ENCODE results near the gene HCN2.

DNA sequence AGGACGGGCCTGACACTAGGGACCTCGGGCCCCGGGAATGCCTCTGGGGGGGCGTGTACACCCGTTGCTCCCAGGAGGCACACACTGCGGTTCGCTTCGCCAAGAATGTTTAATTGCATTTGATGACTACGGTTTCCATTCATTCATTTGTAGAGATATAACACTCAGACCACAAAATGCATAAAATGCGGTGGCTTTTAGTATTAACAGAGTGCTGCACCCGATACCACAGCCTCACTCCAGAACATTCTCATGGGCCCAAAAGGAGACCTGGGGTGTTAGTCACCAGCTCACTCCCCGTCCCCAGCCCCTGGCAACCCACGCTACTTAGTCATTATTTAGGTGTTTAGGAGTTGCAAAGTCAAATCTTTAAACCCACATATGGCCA is 21.8 kb downstream of the HCN2 start:
- no peak for TF ChIP-seq THYN1 (CRISPR knock-in tag; IDR thresholded peaks at IDR 0.05; ENCODE audit: borderline replicate concordance, low read depth)
- TF ChIP-seq REXO4 (CRISPR knock-in tag; IDR thresholded peaks at IDR 0.05; ENCODE audit: borderline replicate concordance), result no peak
- no peak for TF ChIP-seq FOXP1 (IDR thresholded peaks at IDR 0.05)
- TF ChIP-seq FOXP1 (CRISPR knock-in tag; IDR thresholded peaks at IDR 0.05), result no peak
- no peak for TF ChIP-seq FOXA1 (IDR thresholded peaks at IDR 0.05)
- no peak for TF ChIP-seq FOXA1 (CRISPR knock-in tag; IDR thresholded peaks at IDR 0.05)
- TF ChIP-seq POLR2A (IDR thresholded peaks at IDR 0.05; ENCODE audit: insufficient read depth in 1 of 2, low read depth in 2 of 2, low read length in 2 of 2), result no peak
- TF ChIP-seq, protein P1, sequence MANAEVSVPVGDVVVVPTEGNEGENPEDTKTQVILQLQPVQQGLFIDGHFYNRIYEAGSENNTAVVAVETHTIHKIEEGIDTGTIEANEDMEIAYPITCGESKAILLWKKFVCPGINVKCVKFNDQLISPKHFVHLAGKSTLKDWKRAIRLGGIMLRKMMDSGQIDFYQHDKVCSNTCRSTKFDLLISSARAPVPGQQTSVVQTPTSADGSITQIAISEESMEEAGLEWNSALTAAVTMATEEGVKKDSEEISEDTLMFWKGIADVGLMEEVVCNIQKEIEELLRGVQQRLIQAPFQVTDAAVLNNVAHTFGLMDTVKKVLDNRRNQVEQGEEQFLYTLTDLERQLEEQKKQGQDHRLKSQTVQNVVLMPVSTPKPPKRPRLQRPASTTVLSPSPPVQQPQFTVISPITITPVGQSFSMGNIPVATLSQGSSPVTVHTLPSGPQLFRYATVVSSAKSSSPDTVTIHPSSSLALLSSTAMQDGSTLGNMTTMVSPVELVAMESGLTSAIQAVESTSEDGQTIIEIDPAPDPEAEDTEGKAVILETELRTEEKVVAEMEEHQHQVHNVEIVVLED (CRISPR knock-in tag; IDR thresholded peaks at IDR 0.05; ENCODE audit: borderline replicate concordance), result no peak
- TF ChIP-seq ZNF329 (CRISPR knock-in tag; IDR thresholded peaks at IDR 0.05; ENCODE audit: low read depth), result no peak

Measured in HepG2 (cell line).